ENCODE results near the gene DGUOK.

DGUOK gene

DNA sequence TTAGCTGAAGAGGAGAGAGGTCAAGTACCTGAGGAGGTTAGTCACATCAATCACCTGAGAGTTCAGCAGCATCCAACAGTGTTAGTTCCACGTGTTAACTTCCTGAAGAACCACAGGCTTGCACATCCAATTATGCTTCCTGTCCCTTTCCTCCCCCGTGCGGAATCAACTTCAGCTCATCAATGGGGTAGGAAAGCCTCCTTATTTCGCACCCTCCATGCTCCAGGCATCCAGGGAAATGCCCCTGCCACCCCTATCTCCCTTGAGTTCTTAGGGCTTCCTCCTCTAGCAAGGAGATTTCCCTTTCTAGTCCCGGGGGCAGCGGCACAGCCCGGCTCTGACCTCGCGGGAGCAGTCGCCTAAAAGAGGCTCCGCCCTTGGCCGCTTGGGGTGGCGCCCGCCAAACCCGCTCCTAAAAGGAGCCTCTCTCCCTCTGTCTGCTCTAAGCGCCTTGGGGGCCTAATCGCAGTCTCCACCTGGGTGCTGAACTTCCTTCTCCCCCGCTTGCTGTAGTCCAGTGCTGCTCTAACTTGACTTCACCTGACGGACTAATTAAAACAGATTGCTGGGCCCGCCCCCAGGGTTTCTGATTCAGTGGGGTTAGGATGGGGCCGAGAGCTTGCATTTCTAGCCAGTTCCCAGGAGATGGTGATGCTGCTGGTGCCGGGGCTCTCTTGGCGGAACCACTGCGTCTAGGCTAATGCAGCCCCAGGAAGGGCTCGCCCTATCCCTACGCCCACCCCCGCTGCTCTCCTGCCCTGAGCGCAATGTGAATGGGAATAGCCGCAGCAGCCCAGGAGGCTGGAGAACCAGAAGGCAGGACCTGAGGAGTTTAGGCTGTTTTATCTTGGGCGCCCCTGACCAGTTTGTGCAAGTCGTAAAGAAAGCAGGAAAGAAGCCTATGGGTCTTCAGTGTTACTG lies 54.7 kb downstream of the DGUOK start:
- Histone ChIP-seq H3K27ac (ENCODE audit: low read depth, low read length) (no peak overlapping the region), H2AFZ (ENCODE audit: low read length, unreplicated experiment) (peak overlapping the region; percentile 20), H3K79me2 (ENCODE audit: control insufficient read depth, insufficient read depth, low read length, unreplicated experiment) (peaks cover 6% of the 10 kb centered on the region), H3K4me1 (ENCODE audit: control insufficient read depth, insufficient read depth, low read length, unreplicated experiment) (peaks cover 25% of the 10 kb centered on the region), H3K36me3 (ENCODE audit: insufficient read depth, low read length) (no peaks in the 10 kb centered on the region), H3K4me3 (ENCODE audit: low read depth, low read length) (peak overlapping the region; percentile 69), H3K27me3 (ENCODE audit: insufficient read depth, low read length) (no peaks in the 10 kb centered on the region)

- Histone ChIP-seq H3K27me3 (ENCODE audit: insufficient read depth, low read length) (no peaks in the 10 kb centered on the region), H3K79me2 (ENCODE audit: control insufficient read depth, insufficient read depth, low read length, unreplicated experiment) (peaks cover 14% of the 10 kb centered on the region), H3K27ac (ENCODE audit: low read depth, low read length) (no peak overlapping the region), H3K4me3 (ENCODE audit: low read depth, low read length) (peak overlapping the region; percentile 69; the same call in 1 of the 2 replicates), H3K36me3 (ENCODE audit: insufficient read depth, low read length) (0 out of 2 replicates have a peak, but pooled peaks cover 2% of the 10 kb centered on the region), H3K4me1 (ENCODE audit: control insufficient read depth, insufficient read depth, low read length, unreplicated experiment) (peaks cover 33% of the 10 kb centered on the region), H2AFZ (ENCODE audit: low read length, unreplicated experiment) (no peak overlapping the region)
These were observed 55.5 kb downstream of the DGUOK start for GRCh38 chr2:73982140-73982617.

- peaks cover 28% of the 10 kb centered on the region for H3K79me2 ChIP-seq (ENCODE audit: control insufficient read depth, insufficient read depth, low read length, unreplicated experiment)
- H3K4me1 ChIP-seq (ENCODE audit: control insufficient read depth, insufficient read depth, low read length, unreplicated experiment) = peaks cover 47% of the 10 kb centered on the region
- H2AFZ ChIP-seq (ENCODE audit: low read length, unreplicated experiment) = no peak overlapping the region
- H3K27ac ChIP-seq (ENCODE audit: low read depth, low read length) = no peak overlapping the region
- no peaks in the 10 kb centered on the region for H3K27me3 ChIP-seq (ENCODE audit: insufficient read depth, low read length)
- peak overlapping the region; percentile 81 for H3K4me3 ChIP-seq (ENCODE audit: low read depth, low read length)
- H3K36me3 ChIP-seq (ENCODE audit: insufficient read depth, low read length) = peaks cover 7% of the 10 kb centered on the region; the same call in 1 of the 2 replicates
These were observed 56.9 kb downstream of the DGUOK start for GRCh38 chr2:73983322-73984202.

GRCh38 chr2:73984203-73984921 lies 57.7 kb downstream of the DGUOK start, which contains the start of gene TET3:
TSS of gene TET3 (plus strand) at chr2:73984910. CDS start at chr2:73986404, 1,494 bp downstream.
- Histone ChIP-seq H3K79me2 (ENCODE audit: control insufficient read depth, insufficient read depth, low read length, unreplicated experiment) (peaks cover 35% of the 10 kb centered on the region), H2AFZ (ENCODE audit: low read length, unreplicated experiment) (peak within 1 kb of the TSS; percentile 23)

GRCh38 chr2:73984922-73985307 lies 58.2 kb downstream of the DGUOK start:
- Histone ChIP-seq H3K27ac (ENCODE audit: low read depth, low read length) (no peak overlapping the region), H3K4me3 (ENCODE audit: low read depth, low read length) (peak overlapping the region; percentile 81), H3K4me1 (ENCODE audit: control insufficient read depth, insufficient read depth, low read length, unreplicated experiment) (peaks cover 34% of the 10 kb centered on the region)

More at GRCh38 chr2:73984203-73984921, 57.7 kb downstream of the DGUOK start, which contains the start of gene TET3:
- Histone ChIP-seq H3K4me1 (ENCODE audit: control insufficient read depth, insufficient read depth, low read length, unreplicated experiment) (peaks cover 40% of the 10 kb centered on the region), H3K36me3 (ENCODE audit: insufficient read depth, low read length) (peaks cover 8% of the 10 kb centered on the region; the same call in 1 of the 2 replicates), H3K27ac (ENCODE audit: low read depth, low read length) (no peak within 1 kb of the TSS), H3K4me3 (ENCODE audit: low read depth, low read length) (peak within 1 kb of the TSS; percentile 82), H3K27me3 (ENCODE audit: insufficient read depth, low read length) (no peaks in the 10 kb centered on the region)

DNA sequence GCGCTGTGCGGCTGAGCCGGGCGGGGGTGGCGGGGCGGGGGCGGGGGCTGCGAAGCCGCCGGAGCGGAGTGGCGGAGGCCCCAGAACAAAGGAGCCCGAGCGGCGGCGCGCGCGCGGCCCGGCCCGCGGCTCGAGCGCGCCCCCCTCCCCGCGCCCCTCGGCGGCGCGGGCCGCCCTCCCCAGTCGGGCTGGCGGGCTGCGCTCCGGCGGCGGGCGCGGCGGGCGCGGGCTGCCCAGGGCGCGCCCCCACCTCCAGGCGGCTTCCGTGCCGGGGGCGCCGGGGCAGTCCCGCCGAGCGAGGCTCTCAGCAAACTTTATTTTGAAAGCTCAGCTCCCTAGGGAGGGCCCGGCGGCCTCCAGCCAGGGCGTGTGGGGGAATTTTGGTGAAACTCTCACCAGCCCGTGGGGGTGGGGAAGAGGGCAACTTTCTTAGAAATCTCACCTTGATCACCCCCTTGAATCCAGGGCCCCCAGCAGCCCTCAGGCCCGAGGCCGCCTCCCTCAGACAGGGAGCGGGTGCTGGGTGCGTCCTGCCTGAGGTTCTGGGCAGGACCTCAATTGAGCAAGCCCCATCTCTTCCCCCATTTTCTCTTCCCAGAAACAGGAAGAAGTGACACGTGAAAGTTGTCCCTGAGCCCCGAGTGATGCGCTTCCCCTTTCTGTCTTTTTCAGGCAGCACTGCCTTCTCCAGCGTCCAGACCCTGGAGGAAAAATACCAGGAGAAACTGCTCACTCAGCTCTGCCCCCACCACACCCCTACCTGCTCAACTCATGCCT lies 58.8 kb downstream of the DGUOK start:
- Histone ChIP-seq H3K27ac (ENCODE audit: low read depth, low read length) (no peak overlapping the region), H3K4me1 (ENCODE audit: control insufficient read depth, insufficient read depth, low read length, unreplicated experiment) (peaks cover 33% of the 10 kb centered on the region), H3K79me2 (ENCODE audit: control insufficient read depth, insufficient read depth, low read length, unreplicated experiment) (peaks cover 44% of the 10 kb centered on the region), H3K36me3 (ENCODE audit: insufficient read depth, low read length) (peaks cover 14% of the 10 kb centered on the region; the same call in 1 of the 2 replicates), H2AFZ (ENCODE audit: low read length, unreplicated experiment) (peak overlapping the region; percentile 20), H3K27me3 (ENCODE audit: insufficient read depth, low read length) (no peaks in the 10 kb centered on the region), H3K4me3 (ENCODE audit: low read depth, low read length) (peak overlapping the region; percentile 82)

More at GRCh38 chr2:73984922-73985307, 58.2 kb downstream of the DGUOK start:
- no peaks in the 10 kb centered on the region for H3K27me3 ChIP-seq (ENCODE audit: insufficient read depth, low read length)
- H2AFZ ChIP-seq (ENCODE audit: low read length, unreplicated experiment) = no peak overlapping the region
- H3K79me2 ChIP-seq (ENCODE audit: control insufficient read depth, insufficient read depth, low read length, unreplicated experiment) = peaks cover 40% of the 10 kb centered on the region
- H3K36me3 ChIP-seq (ENCODE audit: insufficient read depth, low read length) = peaks cover 13% of the 10 kb centered on the region; the same call in 1 of the 2 replicates

GRCh38 chr2:73986085-73986681 lies 59.5 kb downstream of the DGUOK start:
- Histone ChIP-seq H3K27me3 (ENCODE audit: insufficient read depth, low read length) (no peaks in the 10 kb centered on the region), H2AFZ (ENCODE audit: low read length, unreplicated experiment) (peak overlapping the region; percentile 20)

DNA sequence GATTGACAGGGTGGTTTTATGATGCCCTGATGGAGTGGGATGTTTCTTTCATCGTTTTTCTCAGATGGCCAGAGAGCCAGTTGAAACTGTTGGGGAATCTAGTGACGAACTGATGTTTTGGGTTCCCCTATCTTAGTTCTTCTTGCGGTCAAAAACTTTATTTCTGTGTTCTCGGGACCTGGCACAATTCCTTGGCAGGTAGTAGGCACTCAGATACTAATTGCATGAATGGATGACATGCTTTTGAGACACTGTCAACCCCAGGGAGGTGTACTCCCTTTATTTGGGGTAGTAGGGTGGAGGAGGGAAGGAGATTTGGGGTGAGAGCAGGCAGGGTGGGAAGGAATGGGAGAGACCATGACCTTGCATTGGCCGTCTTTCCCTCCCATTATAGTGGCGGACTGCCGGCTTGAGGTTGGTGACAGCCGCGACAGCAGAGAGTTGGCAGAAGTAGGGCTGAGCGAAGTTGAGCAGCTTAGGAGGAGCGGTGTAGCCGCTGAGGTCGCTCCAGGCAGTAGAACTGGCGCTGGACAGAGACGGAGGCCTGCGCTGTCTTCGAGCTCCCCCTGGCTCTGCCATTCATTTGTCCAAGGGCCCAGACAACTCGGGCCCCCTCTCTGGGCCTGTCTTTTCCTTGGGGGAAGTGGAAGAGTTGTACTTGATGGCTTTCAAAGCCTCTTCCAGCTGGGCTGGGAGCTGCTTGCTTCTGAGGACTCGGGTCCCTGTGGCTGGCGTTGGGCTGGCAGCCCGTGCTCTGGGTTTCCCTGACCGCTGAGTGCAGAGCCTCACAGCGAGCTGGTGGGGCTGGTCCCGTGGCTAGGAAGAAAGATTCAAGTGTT lies 60.6 kb downstream of the DGUOK start:
- Histone ChIP-seq H3K4me3 (ENCODE audit: low read depth, low read length) (peak overlapping the region; percentile 82), H2AFZ (ENCODE audit: low read length, unreplicated experiment) (no peak overlapping the region), H3K4me1 (ENCODE audit: control insufficient read depth, insufficient read depth, low read length, unreplicated experiment) (peaks cover 29% of the 10 kb centered on the region), H3K27me3 (ENCODE audit: insufficient read depth, low read length) (no peaks in the 10 kb centered on the region), H3K79me2 (ENCODE audit: control insufficient read depth, insufficient read depth, low read length, unreplicated experiment) (peaks cover 51% of the 10 kb centered on the region), H3K36me3 (ENCODE audit: insufficient read depth, low read length) (peaks cover 15% of the 10 kb centered on the region; the same call in 1 of the 2 replicates), H3K27ac (ENCODE audit: low read depth, low read length) (no peak overlapping the region)

More at GRCh38 chr2:73986085-73986681, 59.5 kb downstream of the DGUOK start:
- Histone ChIP-seq H3K4me3 (ENCODE audit: low read depth, low read length) (peak overlapping the region; percentile 82), H3K27ac (ENCODE audit: low read depth, low read length) (no peak overlapping the region), H3K4me1 (ENCODE audit: control insufficient read depth, insufficient read depth, low read length, unreplicated experiment) (peaks cover 29% of the 10 kb centered on the region), H3K36me3 (ENCODE audit: insufficient read depth, low read length) (peaks cover 15% of the 10 kb centered on the region; the same call in 1 of the 2 replicates), H3K79me2 (ENCODE audit: control insufficient read depth, insufficient read depth, low read length, unreplicated experiment) (peaks cover 46% of the 10 kb centered on the region)

All from ACC112 (cell line).